HG03558 (cell line): ENCODE measurements around the gene CACNA1G.

Experiments used
- ATAC-seq: cut with Tn5 transposase; IDR thresholded peaks from one replicate; pipeline ENCODE4 v1.9.1; 2021; ENCODE audit warnings: moderate number of reproducible peaks; ENCODE audit not compliant: unreplicated experiment; ENCODE audit errors: extremely low read depth

CACNA1G gene

DNA sequence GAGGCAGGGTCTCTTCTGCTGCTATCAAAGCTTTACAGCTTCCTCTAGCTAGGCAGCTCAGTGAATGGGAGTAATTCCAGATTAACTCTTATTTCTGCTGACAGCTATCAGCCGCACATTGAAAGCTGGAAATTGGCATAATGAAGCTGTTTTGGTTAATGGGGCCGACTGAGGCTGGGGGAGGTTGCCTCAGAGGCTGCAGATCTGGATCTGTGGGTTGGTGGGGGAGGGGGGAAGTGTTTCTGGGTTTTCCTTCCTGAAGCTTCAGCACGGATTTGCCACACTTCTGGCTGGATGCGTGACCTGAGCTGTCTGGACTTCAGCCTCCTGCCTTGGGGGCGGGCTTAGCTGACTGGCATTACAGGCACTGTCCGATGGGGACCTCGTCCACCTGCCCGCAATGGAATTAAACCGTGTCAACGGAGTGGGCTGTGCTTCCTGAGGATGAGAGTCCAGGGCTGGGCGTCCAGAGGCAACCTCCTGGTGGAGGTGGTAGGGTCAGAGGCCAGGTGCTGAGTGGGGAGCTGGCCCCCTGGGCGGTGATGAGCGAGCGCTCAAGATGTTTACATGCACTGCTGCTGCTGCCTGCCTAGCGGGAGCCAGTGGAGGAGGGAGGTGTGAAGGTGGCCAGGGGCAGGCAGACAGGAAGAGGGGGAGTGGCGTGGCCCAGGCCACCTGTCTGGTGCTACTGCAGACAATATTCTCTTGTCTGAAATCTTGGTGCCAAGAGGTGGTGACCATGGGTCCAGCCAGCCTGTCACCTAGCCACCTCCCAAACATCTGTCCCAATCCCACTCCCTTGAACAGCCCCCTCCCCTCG, 67.5 kb downstream of the CACNA1G start:
- ATAC-seq: no peak

DNA sequence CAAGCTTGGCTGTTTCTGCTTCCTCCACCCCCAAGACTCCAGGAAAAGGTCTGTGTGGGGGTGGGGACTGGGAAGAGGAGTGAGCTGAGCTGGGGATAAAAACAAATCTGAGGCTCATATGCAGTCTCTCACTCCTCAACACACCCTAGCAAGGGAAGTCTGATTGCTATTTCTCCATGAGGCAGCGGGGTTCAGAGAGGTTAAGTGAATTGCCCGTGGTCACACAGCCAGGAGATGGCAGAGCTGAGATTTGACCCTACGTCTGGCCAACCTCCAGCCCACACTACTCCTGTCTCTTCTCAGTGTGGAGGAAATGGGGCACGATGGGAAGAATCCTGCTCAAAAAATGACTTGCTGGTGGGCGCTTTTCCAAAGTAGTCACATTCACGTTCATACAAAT, 69.4 kb downstream of the CACNA1G start:
- ATAC-seq: no peak

DNA sequence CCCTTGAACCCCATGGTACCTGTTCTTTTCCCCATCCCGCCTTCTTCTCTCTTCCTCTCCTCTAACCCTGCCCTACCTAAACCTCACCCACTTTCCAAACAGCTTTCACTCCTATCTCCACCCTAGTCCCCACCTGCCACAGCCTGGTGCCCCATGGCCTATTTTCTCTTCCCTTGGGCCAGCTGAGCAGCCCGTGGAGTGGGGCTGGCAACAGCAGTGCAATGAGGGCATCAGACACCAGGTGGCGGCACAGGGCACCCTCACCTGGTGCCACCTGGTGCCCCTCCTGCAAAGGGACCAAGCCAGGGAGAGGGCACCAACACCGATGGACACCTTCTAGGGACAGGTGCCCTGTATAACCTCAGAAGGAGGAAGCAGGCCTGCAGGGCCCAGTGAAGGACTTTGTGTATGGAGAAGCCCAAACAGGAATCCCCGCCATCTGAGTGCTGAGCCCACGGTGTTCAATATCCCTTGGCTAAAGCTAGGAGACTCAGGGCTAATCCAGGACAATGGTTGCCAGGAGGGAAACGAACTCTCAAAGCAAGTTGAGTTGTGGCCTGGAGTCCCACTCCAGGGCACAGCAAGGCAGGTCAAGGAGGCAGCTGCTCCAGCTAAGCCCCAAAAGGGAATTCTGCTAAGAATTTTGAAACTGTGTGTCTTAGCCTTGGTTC, 70.1 kb downstream of the CACNA1G start:
- ATAC-seq: no peak

DNA sequence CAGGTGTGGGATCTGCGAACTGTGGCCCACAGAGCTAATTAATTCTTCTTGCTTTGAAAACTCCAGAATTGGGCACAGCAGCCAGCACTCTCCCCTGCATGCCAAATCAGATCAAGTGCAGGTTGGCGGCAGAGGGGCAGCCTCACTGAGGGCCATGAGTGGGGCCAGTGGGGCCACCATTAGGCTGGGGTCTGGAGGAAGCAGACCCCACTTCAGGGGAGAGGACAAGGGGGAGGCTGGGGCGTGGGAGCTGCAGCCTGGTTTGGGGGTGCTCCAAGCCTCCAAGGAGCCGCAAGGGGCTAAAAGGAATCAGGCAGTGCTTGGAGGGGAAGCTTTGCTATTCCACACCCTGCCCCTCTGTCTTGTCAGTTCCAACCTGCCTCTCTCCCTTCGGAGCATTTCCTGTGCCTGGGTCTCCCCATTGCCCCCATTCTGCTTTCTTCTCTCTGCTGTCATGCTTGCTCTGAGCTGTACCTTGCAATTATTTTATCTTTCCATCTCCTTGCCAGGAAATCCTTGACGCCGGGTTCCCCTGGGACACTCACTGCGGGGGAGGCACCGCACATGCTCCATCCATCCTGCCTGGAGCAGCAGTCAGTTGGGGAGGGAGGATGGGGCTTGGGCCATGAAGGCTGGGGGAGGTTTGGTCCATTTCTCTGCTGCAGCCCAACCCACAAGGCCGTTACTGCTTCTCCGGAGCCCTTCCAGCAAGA, 70.8 kb downstream of the CACNA1G start:
- ATAC-seq: no peak

DNA sequence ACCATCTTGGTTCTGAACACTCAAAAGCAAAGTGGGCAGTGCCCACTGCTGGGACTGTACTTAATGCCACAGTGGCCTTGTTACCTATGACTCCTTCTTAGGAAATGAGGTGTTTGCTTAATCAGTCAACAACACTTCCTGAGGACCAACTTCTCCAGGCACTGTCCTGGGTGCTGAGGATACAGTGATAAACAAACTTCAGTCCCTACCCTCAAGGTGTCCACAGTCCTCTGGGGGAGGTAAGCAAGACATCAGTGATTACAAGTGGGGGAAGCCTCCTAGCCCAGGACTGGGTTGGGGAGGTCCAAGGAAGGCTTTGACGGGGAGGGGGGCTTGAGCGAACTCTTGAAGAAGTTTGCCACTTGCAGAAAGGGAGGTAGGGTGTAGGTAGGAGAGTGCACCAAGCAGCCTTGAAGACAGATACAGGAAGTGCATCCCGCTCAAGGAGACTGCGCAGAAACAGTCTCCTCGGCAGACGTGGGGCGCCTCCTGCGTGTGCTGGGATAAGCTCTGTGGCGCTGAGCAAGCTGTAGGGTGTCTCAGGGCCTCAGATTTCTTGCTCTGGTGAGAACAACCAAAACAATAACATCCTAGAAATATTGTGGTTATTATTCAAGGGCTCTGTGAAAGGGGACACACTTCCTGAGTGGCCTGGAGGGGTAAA, 71.5 kb downstream of the CACNA1G start:
- ATAC-seq: no peak

DNA sequence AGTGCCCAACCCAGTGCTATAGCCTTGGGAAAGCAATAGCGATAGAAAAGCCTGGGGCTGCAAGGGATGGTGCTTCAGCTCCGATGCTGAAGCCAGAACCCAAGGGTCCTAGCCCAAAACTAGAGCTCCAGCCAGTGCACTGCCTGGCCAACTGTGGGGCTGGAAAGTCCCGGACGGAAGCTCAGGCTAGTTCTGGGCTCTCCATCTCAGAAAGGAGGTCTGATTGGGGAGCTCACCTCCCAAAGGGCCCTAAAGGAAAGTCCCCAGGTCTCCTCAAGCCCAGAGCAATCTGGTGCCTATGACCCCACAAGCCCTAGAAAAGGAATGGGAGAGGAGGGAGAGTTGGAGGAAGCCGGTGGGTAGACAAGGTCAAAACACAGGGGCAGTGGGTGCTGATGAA, 72.1 kb downstream of the CACNA1G start:
- no peak for ATAC-seq

DNA sequence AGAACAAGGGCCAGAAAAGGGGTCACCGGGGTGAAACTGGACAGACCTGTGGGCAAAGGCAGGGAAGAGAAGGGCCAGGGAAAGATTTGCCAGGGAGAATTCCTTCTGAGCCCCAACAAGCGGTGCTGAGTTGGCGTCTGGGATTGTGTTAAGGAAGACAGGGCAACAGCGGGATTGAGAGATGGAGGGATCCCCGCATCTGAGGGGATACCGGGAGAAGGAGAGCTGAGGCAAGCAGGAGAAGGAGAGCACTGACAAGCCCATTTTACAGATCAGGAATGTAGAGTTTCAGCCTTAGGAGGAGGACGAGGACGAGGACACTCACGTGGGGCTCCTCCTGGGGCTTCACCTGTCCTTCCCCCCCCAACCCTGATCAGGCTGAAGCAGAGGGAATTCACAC, 73.2 kb downstream of the CACNA1G start:
- ATAC-seq: no peak

DNA sequence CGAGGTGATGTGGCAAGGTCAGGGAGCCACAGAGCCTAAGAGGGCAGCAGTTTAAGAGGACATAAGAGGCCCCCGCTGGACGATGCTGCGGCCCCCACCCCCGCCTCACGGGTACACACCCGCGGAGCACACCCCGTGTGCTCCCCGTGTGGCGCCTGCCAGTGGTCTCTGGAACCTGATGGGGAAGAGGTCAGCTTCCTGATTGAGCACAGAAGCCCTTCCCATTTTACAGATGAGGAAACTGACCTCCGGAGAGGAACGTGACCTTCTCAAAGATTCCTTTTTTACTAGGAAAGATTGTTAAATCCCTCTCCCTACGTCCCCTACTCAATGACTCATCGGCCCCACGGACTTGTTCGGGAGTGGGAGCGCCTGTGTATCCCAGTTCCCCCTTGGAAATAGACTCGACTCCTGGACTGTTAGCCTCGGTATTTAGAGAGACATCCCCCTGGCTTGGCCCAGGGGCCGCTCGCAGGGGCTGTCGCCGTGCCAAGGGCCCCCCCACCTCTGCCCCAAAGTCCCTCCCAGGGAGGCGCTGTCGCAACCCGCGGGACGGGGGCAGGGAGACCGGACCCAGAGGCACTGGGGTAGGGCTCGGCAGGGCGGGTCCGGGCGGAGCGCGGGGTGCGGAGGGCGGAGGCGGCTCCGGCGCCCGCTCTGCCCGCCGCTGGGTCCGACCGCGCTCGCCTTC, 73.9 kb downstream of the CACNA1G start, which contains the start of gene ABCC3:
Gene ABCC3, plus strand, starts transcription at position 658 of the 691 bp plus-strand sequence. CDS start 56 bp downstream, outside the sequence.
- ATAC-seq: no peak

DNA sequence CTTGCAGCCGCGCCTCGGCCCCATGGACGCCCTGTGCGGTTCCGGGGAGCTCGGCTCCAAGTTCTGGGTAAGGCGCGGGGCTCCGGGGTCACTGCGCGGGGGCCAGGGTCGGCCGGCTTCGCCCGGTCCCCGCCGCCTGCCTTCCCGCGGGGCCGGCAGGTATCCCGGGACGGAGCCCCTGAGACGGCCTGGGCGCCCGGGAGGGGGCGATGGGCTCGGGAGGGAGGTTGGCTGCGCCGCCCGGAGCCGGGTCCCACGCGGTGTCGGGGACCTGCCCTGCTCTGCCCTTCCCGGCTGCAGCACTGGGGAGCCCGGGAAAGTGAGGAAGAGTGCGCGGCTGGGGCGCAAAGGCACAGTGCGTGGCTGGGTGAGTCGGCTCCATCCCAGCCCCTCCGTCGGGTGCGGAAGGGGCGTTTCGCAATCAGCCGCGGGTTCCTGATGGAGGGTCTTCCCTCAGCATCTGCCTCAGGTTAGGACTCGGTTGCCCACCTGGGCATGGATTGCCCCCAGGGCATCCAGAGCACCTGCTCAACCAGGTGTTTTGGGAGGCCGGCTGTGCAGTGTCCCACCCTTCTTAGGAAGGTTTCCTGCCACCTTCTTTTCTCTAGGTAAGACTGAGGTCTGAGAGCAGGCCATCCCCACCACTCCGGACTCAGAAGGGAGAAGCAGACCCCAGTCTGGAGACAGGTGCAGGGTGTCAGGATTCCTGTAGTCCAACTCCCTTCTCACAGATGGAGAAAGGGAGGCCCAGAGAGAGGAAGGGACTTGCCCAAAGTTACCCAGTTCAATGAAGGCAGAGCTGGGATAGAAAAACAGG, 74.6 kb downstream of the CACNA1G start:
- ATAC-seq: no peak

DNA sequence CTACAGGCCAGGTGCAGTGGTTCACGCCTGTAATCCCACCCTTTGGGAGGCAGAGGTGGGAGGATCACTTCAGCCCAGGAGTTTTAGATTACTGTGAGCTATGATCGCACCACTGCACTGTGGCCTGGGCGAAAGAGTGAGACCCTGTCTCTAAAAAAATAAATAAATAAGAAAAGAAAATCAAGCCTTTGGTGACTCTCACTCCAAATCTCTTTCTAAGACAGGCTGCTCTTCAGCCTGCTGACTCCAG, 75.1 kb downstream of the CACNA1G start:
- no peak for ATAC-seq

DNA sequence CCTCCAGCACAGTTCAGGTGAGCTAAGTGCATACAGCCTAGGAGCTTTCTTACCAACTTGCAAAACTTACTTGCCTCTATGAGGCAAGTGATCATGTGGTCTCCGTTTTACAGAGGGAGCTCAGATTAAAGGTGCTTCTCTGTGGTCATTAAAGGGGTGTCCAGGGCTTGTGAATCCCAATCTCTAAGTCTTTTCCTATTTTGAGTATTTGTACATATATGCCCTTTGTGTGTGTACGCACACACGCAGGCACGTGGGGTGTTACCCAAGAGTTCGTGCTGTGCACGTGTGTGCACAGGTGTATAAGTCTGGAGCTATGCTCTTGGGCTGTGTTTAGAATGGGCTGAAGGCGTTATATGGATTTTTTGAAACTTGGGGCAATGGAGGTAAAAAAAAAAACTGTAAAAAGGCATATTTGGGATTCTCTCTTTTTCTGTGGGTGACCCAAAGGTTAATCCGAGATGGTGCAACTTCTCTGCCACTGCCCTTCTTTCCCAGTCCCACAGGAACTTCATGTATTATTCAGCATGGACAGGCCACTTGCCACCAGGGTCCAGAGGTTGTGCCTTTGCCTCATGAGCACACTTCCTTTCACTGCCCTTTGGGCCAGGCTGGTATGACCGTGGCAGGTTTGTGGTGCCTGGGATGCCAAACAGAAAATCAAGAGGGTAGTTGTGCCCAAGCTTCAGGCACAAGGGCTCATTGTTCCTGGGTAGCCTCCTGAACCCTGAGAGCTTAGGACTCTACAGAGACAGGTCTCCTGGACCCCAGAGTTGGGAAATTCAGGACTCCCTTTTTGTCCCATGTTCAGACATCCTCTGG, 75.7 kb downstream of the CACNA1G start:
- no peak for ATAC-seq

DNA sequence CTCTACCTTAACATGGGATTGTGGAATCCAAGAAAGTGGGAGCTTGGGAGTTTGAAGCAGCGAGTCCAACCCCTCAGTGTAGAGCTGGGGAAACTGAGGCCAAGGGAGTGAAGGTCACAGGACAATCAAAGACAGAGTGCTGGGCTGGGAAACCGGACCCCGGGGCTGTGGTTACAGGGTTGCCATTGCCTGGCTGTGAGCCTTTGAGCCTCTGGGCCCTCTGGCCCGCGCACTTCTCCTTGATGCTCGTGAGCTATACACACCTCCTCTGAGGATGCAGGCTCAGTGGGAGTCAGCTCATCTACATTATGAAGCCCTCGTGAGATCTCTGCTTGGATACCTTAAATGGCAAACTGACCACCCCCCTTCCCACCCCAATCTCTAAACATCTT, 76.3 kb downstream of the CACNA1G start:
- no peak for ATAC-seq

DNA sequence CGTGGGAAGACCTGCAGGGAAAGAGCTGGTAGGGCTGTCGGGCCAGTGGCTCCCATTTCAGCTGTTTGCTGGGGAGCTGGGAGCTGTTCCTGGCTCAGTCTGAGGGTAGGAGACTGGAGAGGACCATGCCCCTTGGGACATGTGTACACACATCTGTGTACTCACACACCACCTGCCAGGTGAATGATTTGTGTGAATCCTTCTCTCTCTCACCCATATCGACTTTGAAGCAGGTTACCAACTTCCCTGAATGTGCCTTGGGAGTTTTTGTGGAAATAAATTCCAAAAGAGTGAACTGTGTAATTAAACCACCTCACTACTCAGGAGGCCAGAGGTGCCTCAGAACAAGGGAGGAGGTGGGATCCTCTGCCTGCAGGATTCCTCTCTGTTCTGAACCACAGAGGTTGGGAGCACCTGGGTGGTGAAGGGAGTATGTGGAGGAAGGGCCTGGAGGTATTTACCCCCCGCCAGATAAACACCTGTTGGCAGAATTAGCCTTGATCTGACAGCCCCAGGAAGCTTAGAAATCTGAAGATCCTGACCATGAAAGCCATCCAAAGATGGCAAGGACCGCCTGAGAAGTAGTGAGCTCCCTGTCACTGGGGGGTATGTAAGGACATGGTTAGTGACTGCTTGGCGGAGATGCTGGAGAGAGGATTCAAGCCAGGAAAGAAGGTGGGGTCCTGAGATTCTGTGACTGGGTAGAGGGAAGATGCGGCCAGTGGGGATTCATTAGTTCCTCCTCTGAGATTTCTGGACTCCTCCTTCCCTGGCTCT, 77.5 kb downstream of the CACNA1G start:
- no peak for ATAC-seq

DNA sequence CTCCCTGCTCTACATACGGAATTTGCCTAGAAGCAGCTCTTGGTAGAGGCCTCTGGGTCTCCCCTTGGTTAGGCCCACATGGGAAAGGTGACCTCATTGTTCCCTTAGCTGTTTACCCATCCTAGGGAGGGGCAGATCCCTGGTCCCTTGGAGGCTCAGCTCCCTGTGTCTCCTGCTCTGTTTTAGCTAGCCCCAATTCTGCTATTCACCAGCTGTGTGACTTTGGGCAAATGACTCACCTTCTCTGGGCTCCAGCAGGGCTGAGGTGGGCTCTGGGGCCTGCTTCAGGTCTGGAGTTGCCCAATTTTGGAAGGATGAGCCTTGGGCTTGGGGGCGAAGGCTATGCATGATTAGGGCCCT, 78.1 kb downstream of the CACNA1G start:
- ATAC-seq: no peak

DNA sequence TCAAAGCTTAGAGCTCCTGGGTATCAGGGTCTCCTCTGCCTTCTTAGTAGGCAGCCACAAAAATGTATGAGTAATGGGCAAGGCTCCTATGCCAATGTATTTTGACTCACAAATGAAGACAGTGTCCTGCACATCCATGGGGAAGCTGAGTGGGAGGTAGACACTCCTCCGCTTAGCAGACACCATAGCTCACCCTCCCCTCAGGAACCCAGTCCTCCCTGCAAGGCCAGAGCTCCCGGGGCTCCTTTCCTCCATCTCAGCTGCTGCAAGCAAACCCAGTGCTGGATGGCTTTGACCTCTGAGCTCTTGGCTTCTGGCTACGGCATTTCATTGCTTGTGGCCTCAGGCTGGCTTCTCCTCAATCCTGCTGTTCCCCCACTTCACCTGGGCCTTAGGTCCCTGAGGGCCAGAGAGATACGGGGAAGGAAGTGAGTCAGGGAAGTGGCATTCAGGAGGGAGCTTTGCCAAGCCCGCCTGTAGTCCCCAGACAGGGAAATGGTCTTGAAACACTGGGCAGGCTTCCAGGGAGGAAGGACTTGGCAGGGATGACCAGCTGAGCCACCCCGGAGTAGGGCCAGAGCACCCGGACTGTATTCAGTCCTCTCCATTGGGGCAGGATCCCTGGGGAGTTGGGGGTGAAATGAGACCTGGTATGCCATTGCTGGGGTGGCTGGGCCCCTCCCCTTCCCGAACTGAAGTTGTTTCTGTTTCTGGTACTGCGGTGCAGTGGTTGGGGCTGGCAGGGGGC, 78.6 kb downstream of the CACNA1G start:
- ATAC-seq: no peak

DNA sequence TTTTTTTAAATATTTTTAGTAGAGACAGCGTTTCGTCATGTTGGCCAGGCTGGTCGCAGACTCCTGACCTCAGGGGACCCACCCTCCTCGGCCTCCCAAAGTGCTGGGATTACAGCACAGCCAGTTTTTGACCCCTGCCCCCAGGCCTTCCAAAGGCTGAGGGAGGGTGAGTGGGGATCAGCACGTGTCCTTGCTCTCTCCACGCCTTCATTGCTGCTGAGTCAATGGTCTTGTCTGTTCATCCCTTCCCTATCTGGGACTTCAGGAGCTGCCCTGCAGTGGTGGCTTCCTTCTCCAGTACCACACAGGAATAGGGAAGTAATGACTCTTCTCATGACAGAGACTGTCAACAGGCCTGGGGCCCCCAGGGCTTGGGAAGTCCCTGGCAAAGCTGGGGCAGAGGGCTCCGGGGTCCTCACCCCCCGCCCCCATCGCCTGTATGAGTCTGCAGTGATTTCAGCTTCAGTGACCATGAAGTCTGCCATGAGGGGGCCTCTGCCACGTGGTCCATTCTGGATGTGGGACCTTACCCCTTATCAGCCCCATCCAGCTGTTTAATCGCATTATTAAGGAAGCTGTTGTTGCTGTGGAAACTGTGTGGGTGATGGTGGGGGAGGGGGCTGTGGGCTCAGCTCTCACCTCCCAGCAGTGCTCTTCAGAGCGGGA, 80.3 kb downstream of the CACNA1G start:
- ATAC-seq: no peak

DNA sequence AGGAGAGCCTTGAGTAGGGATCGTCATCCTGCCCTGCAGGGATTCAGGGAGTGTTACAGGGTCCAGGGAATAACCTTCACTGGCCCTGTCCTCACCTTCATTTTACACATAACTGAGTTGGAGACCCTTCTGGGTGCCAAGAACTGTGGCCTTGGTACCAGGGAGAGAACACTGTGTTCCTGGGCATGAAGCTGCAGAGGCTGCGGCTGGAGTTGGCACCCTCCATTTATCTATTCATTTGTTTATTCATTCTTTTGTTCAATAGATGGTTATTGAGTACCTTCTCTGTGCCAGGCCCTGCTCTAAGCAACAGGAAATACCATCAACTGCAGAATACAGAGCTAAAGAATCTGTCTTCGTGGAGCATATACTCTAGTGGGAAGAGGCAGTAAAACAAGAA, 80.8 kb downstream of the CACNA1G start:
- no peak for ATAC-seq
